H9 (cell line): ENCODE measurements around the gene TSPYL2. TPM values are rescaled to one million over a fixed set of nuclear protein-coding genes. Genes with fewer than 3 reads are reported as not detected.
A peak's percentile ranks its signal among the peaks of the same experiment; 100 is the strongest.

Source experiments
- DNase-seq: peaks from one replicate; pipeline ENCODE4 v3.0.0-alpha.2; 2017
- H2AFZ ChIP-seq: one replicate; pipeline ENCODE4 v1.6.1; 2013; ENCODE audit warnings: mild to moderate bottlenecking, low read length, control low read depth, moderate library complexity
- H2AK5ac ChIP-seq: 2 replicates; pipeline ENCODE4 v1.6.1; 2013; ENCODE audit warnings: low read length, control low read depth, mixed read lengths; ENCODE audit not compliant: insufficient read length
- H2BK120ac ChIP-seq: one replicate; pipeline ENCODE4 v1.6.1; 2013; ENCODE audit warnings: low read depth, mild to moderate bottlenecking, low read length, control low read depth, inconsistent platforms; ENCODE audit not compliant: poor library complexity, severe bottlenecking
- H2BK12ac ChIP-seq: 2 replicates; pipeline ENCODE4 v1.6.1; 2013; ENCODE audit warnings: low read length, control low read depth, mixed read lengths, low read depth; ENCODE audit not compliant: insufficient read length
- H2BK15ac ChIP-seq: 2 replicates; pipeline ENCODE4 v1.6.1; 2013; ENCODE audit warnings: low read depth, low read length, control low read depth
- H2BK20ac ChIP-seq: one replicate; pipeline ENCODE4 v1.6.1; 2013; ENCODE audit warnings: low read depth, mild to moderate bottlenecking, low read length, control low read depth, inconsistent platforms; ENCODE audit not compliant: poor library complexity, severe bottlenecking
- H2BK5ac ChIP-seq: 2 replicates; pipeline ENCODE4 v1.6.1; 2013; ENCODE audit warnings: low read length, control low read depth, mixed read lengths; ENCODE audit not compliant: insufficient read length
- H3K14ac ChIP-seq: 2 replicates; pipeline ENCODE4 v1.6.1; 2013; ENCODE audit warnings: low read length, control low read depth; ENCODE audit not compliant: insufficient read depth
- H3K18ac ChIP-seq: 2 replicates; pipeline ENCODE4 v1.6.1; 2013; ENCODE audit warnings: low read depth, mild to moderate bottlenecking, mixed read lengths, low read length, control low read depth; ENCODE audit not compliant: insufficient read length
- H3K23ac ChIP-seq: 2 replicates; pipeline ENCODE4 v1.6.1; 2013; ENCODE audit warnings: low read length, control low read depth, mixed read lengths, low read depth; ENCODE audit not compliant: insufficient read length
- H3K23me2 ChIP-seq: 2 replicates; pipeline ENCODE4 v1.6.1; 2013; ENCODE audit warnings: low read depth, mild to moderate bottlenecking, mixed read lengths, low read length, control low read depth; ENCODE audit not compliant: insufficient read length, poor library complexity, severe bottlenecking
- H3K27ac ChIP-seq: 2 replicates; pipeline ENCODE4 v1.5.1; 2013; ENCODE audit warnings: low read length, control low read depth, mixed read lengths, low read depth; ENCODE audit not compliant: insufficient read length
- H3K27me3 ChIP-seq: 2 replicates; pipeline ENCODE4 v1.6.1; 2013; ENCODE audit warnings: low read length, control low read depth, inconsistent platforms; ENCODE audit not compliant: insufficient read depth
- H3K4ac ChIP-seq: 2 replicates; pipeline ENCODE4 v1.6.1; 2013; ENCODE audit warnings: low read depth, mild to moderate bottlenecking, control low read depth, inconsistent platforms, low read length, moderate library complexity
- H3K4me1 ChIP-seq: 2 replicates; pipeline ENCODE4 v1.6.1; 2013; ENCODE audit warnings: low read length, control low read depth, inconsistent platforms; ENCODE audit not compliant: insufficient read depth
- H3K4me2 ChIP-seq: 2 replicates; pipeline ENCODE4 v1.6.1; 2013; ENCODE audit warnings: low read length, control low read depth, mixed read lengths; ENCODE audit not compliant: insufficient read length, insufficient read depth
- H3K56ac ChIP-seq: 2 replicates; pipeline ENCODE4 v1.6.1; 2013; ENCODE audit warnings: low read depth, mild to moderate bottlenecking, mixed read lengths, low read length, control low read depth; ENCODE audit not compliant: insufficient read length
- H3K79me1 ChIP-seq: 2 replicates; pipeline ENCODE4 v1.6.1; 2013; ENCODE audit warnings: low read depth, mild to moderate bottlenecking, moderate library complexity, low read length, control low read depth, inconsistent platforms; ENCODE audit not compliant: insufficient read depth, poor library complexity, severe bottlenecking
- H3K79me2 ChIP-seq: 2 replicates; pipeline ENCODE4 v1.6.1; 2013; ENCODE audit warnings: low read length, control low read depth, inconsistent platforms; ENCODE audit not compliant: insufficient read depth
- H3K9ac ChIP-seq: 2 replicates; pipeline ENCODE4 v1.6.1; 2013; ENCODE audit warnings: low read length, control low read depth, mixed read lengths; ENCODE audit not compliant: insufficient read length; ENCODE audit errors: extremely low read depth
- H3K9me3 ChIP-seq: one replicate; pipeline ENCODE4 v1.6.1; 2013; ENCODE audit warnings: low read depth, low read length, inconsistent platforms; ENCODE audit not compliant: control insufficient read depth
- H3T11ph ChIP-seq: one replicate; pipeline ENCODE4 v1.6.1; 2013; ENCODE audit warnings: mild to moderate bottlenecking, low read length, control low read depth, inconsistent platforms
- H4K20me1 ChIP-seq: one replicate; pipeline ENCODE4 v1.6.1; 2013; ENCODE audit not compliant: control insufficient read depth, insufficient read length, insufficient read depth
- H4K5ac ChIP-seq: 2 replicates; pipeline ENCODE4 v1.6.1; 2013; ENCODE audit warnings: low read depth, mild to moderate bottlenecking, mixed read lengths, low read length, control low read depth; ENCODE audit not compliant: insufficient read length
- H4K8ac ChIP-seq: replicated peaks from 2 replicates; pipeline ENCODE4 v1.6.1; 2013; ENCODE audit warnings: low read length, control low read depth, mixed read lengths, low read depth; ENCODE audit not compliant: insufficient read length
- H4K91ac ChIP-seq: 2 replicates; pipeline ENCODE4 v1.6.1; 2013; ENCODE audit warnings: low read depth, mild to moderate bottlenecking, moderate library complexity, mixed read lengths, low read length, control low read depth; ENCODE audit not compliant: insufficient read length
- H3K27ac Mint-ChIP-seq, 3 experiments: 2 replicates in 2 of 3; 3 replicates in 1 of 3; pipeline ENCODE4 v1.8.0; 2020 to 2021; ENCODE audit warnings: mixed read lengths in 3 of 3, mild to moderate bottlenecking in 1 of 3, moderate library complexity in 1 of 3
- H3K27me3 Mint-ChIP-seq: 2 replicates; pipeline ENCODE4 v1.8.0; 2021; ENCODE audit warnings: low read depth, mild to moderate bottlenecking, moderate library complexity, mixed read lengths
- H3K36me3 Mint-ChIP-seq, 3 experiments: 2 replicates in 2 of 3; 3 replicates in 1 of 3; pipeline ENCODE4 v1.8.0; 2020 to 2021; ENCODE audit warnings: low read depth in 3 of 3, mixed read lengths in 3 of 3; ENCODE audit not compliant: insufficient read depth in 1 of 3
- H3K4me1 Mint-ChIP-seq, 2 experiments: 2 replicates each; pipeline ENCODE4 v1.8.0; 2020; ENCODE audit warnings: mixed read lengths in 2 of 2
- H3K4me3 Mint-ChIP-seq, 2 experiments: 2 replicates in 1 of 2; 3 replicates in 1 of 2; pipeline ENCODE4 v1.8.0; 2020 to 2021; ENCODE audit warnings: mild to moderate bottlenecking in 2 of 2, mixed read lengths in 2 of 2, moderate library complexity in 1 of 2
- H3K9me3 Mint-ChIP-seq, 2 experiments: 2 replicates in 1 of 2; 3 replicates in 1 of 2; pipeline ENCODE4 v1.8.0; 2020; ENCODE audit warnings: mild to moderate bottlenecking in 2 of 2, mixed read lengths in 2 of 2, moderate library complexity in 1 of 2
- CTCF ChIP-seq: fragments of 200-600 bp; sonication (generic); conservative IDR thresholded peaks from 3 replicates; pipeline ENCODE4 v1.8.0; 2021; ENCODE audit warnings: antibody characterized with exemption, mild to moderate bottlenecking
- WGBS: extraction: QIAGEN DNeasy Blood & Tissue Kit; methylation state at CpG from one replicate; pipeline ENCODE4 v1.1.7; 2013; ENCODE audit warnings: missing lambda C conversion rate, low lambda C conversion rate, mixed read lengths; ENCODE audit not compliant: insufficient read length; ENCODE audit errors: extremely low coverage; 5-methylcytosine and 5-hydroxymethylcytosine counted together
- total RNA-seq: library from RNA; stranded (reverse); gene quantifications from 2 replicates; pipeline ENCODE4 v1.2.1, GENCODE V29; 2021

TSPYL2 gene
- total RNA-seq, 1 experiment from 2014 or later = 24.6 TPM

GRCh38 chrX:53047228-53047627 lies 34.9 kb upstream of the TSPYL2 start:
- no peak overlapping the region for H3K4me2 ChIP-seq
- peaks cover 9% of the 10 kb centered on the region for H3K23me2 ChIP-seq
- no peak overlapping the region for H3T11ph ChIP-seq
- H2AFZ ChIP-seq = no peak overlapping the region
- no peak for DNase-seq
- no peak overlapping the region for H3K18ac ChIP-seq
- no peak overlapping the region for H2BK5ac ChIP-seq
- H3K27ac ChIP-seq = no peak overlapping the region
- no CpG with 5 or more reads among the region's 6 CpGs for WGBS
- no peak overlapping the region for H2AK5ac ChIP-seq
- H3K9me3 ChIP-seq = peaks cover 23% of the 10 kb centered on the region
- no peak overlapping the region for H3K56ac ChIP-seq
- H2BK12ac ChIP-seq = no peak overlapping the region
- no peak overlapping the region for H3K14ac ChIP-seq
- H4K91ac ChIP-seq = no peak overlapping the region
- peaks cover 3% of the 10 kb centered on the region for H3K27me3 Mint-ChIP-seq
- H3K79me2 ChIP-seq = no peaks in the 10 kb centered on the region; the same call in 1 of the 2 replicates
- no peak overlapping the region for H2BK120ac ChIP-seq
- H3K4me1 ChIP-seq = no peaks in the 10 kb centered on the region
- no peaks in the 10 kb centered on the region for H3K79me1 ChIP-seq
- H4K20me1 ChIP-seq = no peaks in the 10 kb centered on the region
- peaks cover 52 to 56% of the 10 kb centered on the region in 2 experiments for H3K9me3 Mint-ChIP-seq
- H2BK20ac ChIP-seq = no peak overlapping the region
- peaks cover 0 to 4% (median 0%) of the 10 kb centered on the region in 3 experiments; a peak in 3 of 7 replicates for H3K36me3 Mint-ChIP-seq
- peaks cover 5 to 15% of the 10 kb centered on the region in 2 experiments for H3K4me1 Mint-ChIP-seq
- peak overlapping the region; percentile 20 to 69; a peak in 3 of 5 replicates for H3K4me3 Mint-ChIP-seq
- no peak overlapping the region for H4K8ac ChIP-seq
- H4K5ac ChIP-seq = no peak overlapping the region
- no peak overlapping the region for H3K23ac ChIP-seq
- no peak overlapping the region; a peak in 1 of 7 replicates for H3K27ac Mint-ChIP-seq
- H2BK15ac ChIP-seq = no peak overlapping the region
- TF ChIP-seq CTCF = peak; percentile 45; the same call in 2 of the 3 replicates
- H3K27me3 ChIP-seq = no peaks in the 10 kb centered on the region
- H3K9ac ChIP-seq = no peak overlapping the region
- H3K4ac ChIP-seq = no peak overlapping the region
